ENCODE results near the gene SPTLC3. TPM values are rescaled to one million over a fixed set of nuclear protein-coding genes. Genes with fewer than 3 reads are reported as not detected.

SPTLC3 gene
- total and polyA plus RNA-seq, 2 of the 13 experiments (the other 11 are each of a cell fraction or from before 2014, with no cell fraction given) = 20.5 to 95.6 TPM

GRCh38 chr20:13141546-13141945, 132.8 kb downstream of the SPTLC3 start:
- Histone ChIP-seq H3K4me3 (replicated peaks in 1 of 3; ENCODE audit: insufficient read depth in 1 of 3, low read depth in 2 of 3, low read length in 3 of 3) (no peak overlapping the region), H3K4me1 (ENCODE audit: insufficient read depth, low read length) (peaks cover 7% of the 10 kb centered on the region; the same call in 1 of the 2 replicates), H3K4me2 (ENCODE audit: low read depth, low read length) (no peak overlapping the region), H3K27me3 (ENCODE audit: control insufficient read depth in 1 of 2, insufficient read depth in 2 of 2, low read length in 2 of 2) (no peaks in the 10 kb centered on the region), H3K9ac (ENCODE audit: insufficient read depth, low read depth, low read length) (no peak overlapping the region), H3K27ac (ENCODE audit: extremely low read length, insufficient read depth, low read length) (no peak overlapping the region), H3K79me2 (ENCODE audit: insufficient read depth, low read length) (no peaks in the 10 kb centered on the region), H3K36me3 (replicated peaks in 1 of 2; ENCODE audit: control insufficient read depth in 1 of 2, insufficient read depth in 2 of 2, low read length in 2 of 2) (peaks cover 10 to 20% of the 10 kb centered on the region in 2 experiments; a peak in 4 of 5 replicates), H2AFZ (ENCODE audit: low read length) (no peak overlapping the region), H4K20me1 (ENCODE audit: insufficient read depth, low read length) (no peaks in the 10 kb centered on the region), H3K9me3 (ENCODE audit: low read length) (no peaks in the 10 kb centered on the region)
- intact Hi-C loops (cut with micrococcal nuclease; ENCODE audit: unreplicated experiment) (no loop called here), in situ Hi-C loops (cut with HindIII; ENCODE audit: extremely low pct_ligation_motif_present, low pct_unique_long_range_greater_than_20kb) (no loop called here)
- TF ChIP-seq KDM5A (IDR thresholded peaks at IDR 0.05; ENCODE audit: borderline replicate concordance, low read length) (no peak), ZNF660 (CRISPR knock-in tag; IDR thresholded peaks at IDR 0.05; ENCODE audit: borderline replicate concordance, low read depth) (no peak), RXRA (CRISPR knock-in tag; IDR thresholded peaks at IDR 0.05) (no peak), CREB1 (IDR thresholded peaks at IDR 0.05) (no peak), CREB1 (CRISPR knock-in tag; IDR thresholded peaks at IDR 0.05) (no peak), ZNF496 (CRISPR knock-in tag; IDR thresholded peaks at IDR 0.05; ENCODE audit: insufficient replicate concordance) (no peak), CHD2 (IDR thresholded peaks at IDR 0.05; ENCODE audit: low read depth, low read length) (no peak), CSRNP1 (CRISPR knock-in tag; IDR thresholded peaks at IDR 0.05) (no peak), ZBTB8A (CRISPR knock-in tag; IDR thresholded peaks at IDR 0.05; ENCODE audit: borderline replicate concordance, low read depth) (no peak), ZNF816 (CRISPR knock-in tag; IDR thresholded peaks at IDR 0.05; ENCODE audit: borderline replicate concordance) (no peak)
- TF ChIP-seq, protein P1, sequence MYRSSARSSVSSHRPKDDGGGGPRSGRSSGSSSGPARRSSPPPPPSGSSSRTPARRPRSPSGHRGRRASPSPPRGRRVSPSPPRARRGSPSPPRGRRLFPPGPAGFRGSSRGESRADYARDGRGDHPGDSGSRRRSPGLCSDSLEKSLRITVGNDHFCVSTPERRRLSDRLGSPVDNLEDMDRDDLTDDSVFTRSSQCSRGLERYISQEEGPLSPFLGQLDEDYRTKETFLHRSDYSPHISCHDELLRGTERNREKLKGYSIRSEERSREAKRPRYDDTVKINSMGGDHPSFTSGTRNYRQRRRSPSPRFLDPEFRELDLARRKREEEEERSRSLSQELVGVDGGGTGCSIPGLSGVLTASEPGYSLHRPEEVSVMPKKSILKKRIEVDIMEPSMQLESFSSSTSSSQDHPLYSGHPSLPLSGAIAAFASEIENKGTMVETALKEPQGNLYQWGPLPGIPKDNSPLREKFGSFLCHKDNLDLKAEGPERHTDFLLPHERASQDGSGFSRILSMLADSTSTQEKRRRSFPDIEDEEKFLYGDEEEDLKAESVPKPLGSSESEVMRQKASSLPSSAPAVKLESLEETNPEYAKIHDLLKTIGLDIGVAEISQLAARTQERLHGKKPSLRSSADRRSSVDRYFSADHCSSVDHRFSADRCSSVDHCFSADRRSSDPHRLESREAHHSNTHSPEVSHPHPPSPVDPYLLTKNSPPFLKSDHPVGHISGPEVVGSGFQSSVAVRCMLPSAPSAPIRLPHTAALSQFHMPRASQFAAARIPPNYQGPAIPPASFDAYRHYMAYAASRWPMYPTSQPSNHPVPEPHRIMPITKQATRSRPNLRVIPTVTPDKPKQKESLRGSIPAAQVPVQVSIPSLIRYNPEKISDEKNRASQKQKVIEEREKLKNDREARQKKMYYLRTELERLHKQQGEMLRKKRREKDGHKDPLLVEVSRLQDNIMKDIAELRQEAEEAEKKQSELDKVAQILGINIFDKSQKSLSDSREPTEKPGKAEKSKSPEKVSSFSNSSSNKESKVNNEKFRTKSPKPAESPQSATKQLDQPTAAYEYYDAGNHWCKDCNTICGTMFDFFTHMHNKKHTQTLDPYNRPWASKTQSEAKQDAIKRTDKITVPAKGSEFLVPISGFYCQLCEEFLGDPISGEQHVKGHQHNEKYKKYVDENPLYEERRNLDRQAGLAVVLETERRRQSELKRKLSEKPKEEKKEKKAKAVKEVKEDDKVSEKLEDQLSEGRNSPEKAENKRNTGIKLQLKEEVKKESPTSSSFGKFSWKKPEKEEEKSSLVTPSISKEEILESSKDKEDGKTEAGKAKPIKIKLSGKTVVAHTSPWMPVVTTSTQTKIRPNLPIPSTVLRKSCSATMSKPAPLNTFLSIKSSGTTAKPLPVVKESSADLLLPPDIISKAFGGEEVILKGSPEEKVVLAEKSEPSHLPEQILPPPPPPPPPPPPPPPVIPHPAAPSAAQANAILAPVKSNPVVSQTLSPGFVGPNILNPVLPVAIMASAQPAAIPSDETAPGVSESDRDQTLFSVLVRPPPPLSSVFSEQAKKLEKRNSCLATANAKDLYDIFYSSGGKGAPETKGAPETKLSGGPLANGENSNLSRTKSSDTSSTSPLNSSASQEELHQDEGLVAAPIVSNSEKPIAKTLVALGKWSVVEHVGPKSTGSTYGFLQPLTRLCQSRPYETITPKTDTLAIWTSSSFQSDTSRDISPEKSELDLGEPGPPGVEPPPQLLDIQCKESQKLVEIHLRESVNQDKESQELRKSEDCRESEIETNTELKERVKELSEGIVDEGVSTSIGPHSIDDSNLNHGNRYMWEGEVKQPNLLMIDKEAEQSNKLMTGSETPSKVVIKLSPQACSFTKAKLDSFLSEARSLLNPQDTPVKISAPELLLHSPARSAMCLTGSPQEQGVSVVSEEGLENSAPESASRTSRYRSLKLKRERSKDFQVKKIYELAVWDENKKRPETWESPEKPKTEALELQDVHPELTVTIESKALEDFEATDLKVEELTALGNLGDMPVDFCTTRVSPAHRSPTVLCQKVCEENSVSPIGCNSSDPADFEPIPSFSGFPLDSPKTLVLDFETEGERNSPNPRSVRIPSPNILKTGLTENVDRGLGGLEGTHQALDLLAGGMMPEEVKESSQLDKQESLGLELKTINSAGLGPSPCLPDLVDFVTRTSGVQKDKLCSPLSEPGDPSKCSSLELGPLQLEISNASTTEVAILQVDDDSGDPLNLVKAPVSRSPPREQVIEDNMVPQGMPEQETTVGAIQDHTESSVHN (CRISPR knock-in tag; IDR thresholded peaks at IDR 0.05) = no peak
- TF ChIP-seq, protein P2, sequence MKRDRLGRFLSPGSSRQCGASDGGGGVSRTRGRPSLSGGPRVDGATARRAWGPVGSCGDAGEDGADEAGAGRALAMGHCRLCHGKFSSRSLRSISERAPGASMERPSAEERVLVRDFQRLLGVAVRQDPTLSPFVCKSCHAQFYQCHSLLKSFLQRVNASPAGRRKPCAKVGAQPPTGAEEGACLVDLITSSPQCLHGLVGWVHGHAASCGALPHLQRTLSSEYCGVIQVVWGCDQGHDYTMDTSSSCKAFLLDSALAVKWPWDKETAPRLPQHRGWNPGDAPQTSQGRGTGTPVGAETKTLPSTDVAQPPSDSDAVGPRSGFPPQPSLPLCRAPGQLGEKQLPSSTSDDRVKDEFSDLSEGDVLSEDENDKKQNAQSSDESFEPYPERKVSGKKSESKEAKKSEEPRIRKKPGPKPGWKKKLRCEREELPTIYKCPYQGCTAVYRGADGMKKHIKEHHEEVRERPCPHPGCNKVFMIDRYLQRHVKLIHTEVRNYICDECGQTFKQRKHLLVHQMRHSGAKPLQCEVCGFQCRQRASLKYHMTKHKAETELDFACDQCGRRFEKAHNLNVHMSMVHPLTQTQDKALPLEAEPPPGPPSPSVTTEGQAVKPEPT (CRISPR knock-in tag; IDR thresholded peaks at IDR 0.05; ENCODE audit: low read depth) = no peak
- ChIA-PET POLR2A (no interaction called here), CTCF (ENCODE audit: low intra/inter-chr PET ratio, low total read pairs) (no interaction called here)
- no peak for FAIRE-seq
- 98% methylated on average over 3 of the region's 3 CpGs for WGBS (ENCODE audit: low lambda C conversion rate)
- no TSS peak for BruUV-seq (replicated peaks)
- no peak for ATAC-seq
- no peak for DNase-seq (ENCODE audit: low spot score)
